Glutamatergic neuron (in vitro differentiated cells): ENCODE results near the gene CLEC2A. TPM values are rescaled to one million over a fixed set of nuclear protein-coding genes. Genes with fewer than 3 reads are reported as not detected.
"Not testable (repeated sequence)": the region's sequence is repeated elsewhere in the genome, so short reads cannot be mapped to it uniquely, and the experiment has no call there.

Experiments
- DNase-seq: peaks from one replicate; pipeline ENCODE4 v3.0.0; 2022
- H3K27ac Mint-ChIP-seq: one replicate; pipeline ENCODE4 v1.8.0; 2020; ENCODE audit warnings: mild to moderate bottlenecking, mixed read lengths, inconsistent platforms; ENCODE audit not compliant: unreplicated experiment
- H3K27me3 Mint-ChIP-seq: one replicate; pipeline ENCODE4 v1.8.0; 2020; ENCODE audit warnings: mild to moderate bottlenecking, moderate library complexity, mixed read lengths, inconsistent platforms; ENCODE audit not compliant: unreplicated experiment
- H3K36me3 Mint-ChIP-seq: one replicate; pipeline ENCODE4 v1.8.0; 2020; ENCODE audit warnings: mild to moderate bottlenecking, mixed read lengths, inconsistent platforms; ENCODE audit not compliant: unreplicated experiment
- H3K4me1 Mint-ChIP-seq: one replicate; pipeline ENCODE4 v1.8.0; 2020; ENCODE audit warnings: mild to moderate bottlenecking, low read depth, mixed read lengths, inconsistent platforms; ENCODE audit not compliant: unreplicated experiment
- H3K4me3 Mint-ChIP-seq: one replicate; pipeline ENCODE4 v1.8.0; 2020; ENCODE audit warnings: mild to moderate bottlenecking, mixed read lengths, inconsistent platforms; ENCODE audit not compliant: unreplicated experiment
- H3K9me3 Mint-ChIP-seq: one replicate; pipeline ENCODE4 v1.8.0; 2020; ENCODE audit warnings: mild to moderate bottlenecking, moderate library complexity, mixed read lengths, inconsistent platforms; ENCODE audit not compliant: unreplicated experiment
- long read RNA-seq: library from polyadenylated mRNA; unstranded; transcript quantifications from one replicate; pipeline ENCODE4 v2.0.0, GENCODE V29; 2020; ENCODE audit not compliant: unreplicated experiment
- total RNA-seq: library from RNA; stranded (reverse); fragmentation: NEBNext Ultra II Directional; extraction: Animal tissue kit (Norgen Biotek cat#: 25700); gene quantifications from one replicate; pipeline ENCODE4 v1.2.1, GENCODE V29; 2021; ENCODE audit not compliant: unreplicated experiment
- TF ChIP-seq, protein P1 (sequence below): fragments of 200-600 bp; sonication (generic); IDR thresholded peaks from one replicate; pipeline ENCODE4 v1.5.0; 2021; ENCODE audit not compliant: partially characterized antibody, unreplicated experiment

CLEC2A gene, protein sequence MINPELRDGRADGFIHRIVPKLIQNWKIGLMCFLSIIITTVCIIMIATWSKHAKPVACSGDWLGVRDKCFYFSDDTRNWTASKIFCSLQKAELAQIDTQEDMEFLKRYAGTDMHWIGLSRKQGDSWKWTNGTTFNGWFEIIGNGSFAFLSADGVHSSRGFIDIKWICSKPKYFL
- total RNA-seq = not detected
- long read RNA-seq = 0 reads

DNA sequence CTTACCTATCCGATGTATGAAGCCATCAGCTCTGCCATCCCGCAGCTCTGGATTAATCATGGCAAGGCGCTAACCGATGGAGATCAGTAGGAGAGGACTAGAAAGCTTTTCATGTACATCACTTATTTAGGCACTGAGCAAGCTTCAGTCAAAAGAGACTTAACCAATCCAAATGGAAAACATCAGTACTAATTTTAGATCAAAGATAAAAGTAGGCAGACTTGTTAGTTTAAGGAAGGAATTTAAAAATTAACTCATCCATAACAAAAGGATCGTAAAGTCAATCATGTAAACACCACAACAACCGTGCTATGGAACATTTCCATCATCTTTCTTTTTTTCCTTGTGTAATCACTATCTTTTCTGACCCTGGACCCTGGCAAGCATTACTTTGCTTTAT, at the start of gene CLEC2A:
Gene CLEC2A (minus strand): TSS at position 101 of the 400 bp plus-strand sequence. CDS start 41 bp downstream, at position 60.
- no peak within 1 kb of the TSS for H3K4me3 Mint-ChIP-seq
- TF ChIP-seq, protein P1, sequence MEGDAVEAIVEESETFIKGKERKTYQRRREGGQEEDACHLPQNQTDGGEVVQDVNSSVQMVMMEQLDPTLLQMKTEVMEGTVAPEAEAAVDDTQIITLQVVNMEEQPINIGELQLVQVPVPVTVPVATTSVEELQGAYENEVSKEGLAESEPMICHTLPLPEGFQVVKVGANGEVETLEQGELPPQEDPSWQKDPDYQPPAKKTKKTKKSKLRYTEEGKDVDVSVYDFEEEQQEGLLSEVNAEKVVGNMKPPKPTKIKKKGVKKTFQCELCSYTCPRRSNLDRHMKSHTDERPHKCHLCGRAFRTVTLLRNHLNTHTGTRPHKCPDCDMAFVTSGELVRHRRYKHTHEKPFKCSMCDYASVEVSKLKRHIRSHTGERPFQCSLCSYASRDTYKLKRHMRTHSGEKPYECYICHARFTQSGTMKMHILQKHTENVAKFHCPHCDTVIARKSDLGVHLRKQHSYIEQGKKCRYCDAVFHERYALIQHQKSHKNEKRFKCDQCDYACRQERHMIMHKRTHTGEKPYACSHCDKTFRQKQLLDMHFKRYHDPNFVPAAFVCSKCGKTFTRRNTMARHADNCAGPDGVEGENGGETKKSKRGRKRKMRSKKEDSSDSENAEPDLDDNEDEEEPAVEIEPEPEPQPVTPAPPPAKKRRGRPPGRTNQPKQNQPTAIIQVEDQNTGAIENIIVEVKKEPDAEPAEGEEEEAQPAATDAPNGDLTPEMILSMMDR = no peak
- no peaks in the 10 kb centered on the region for H3K36me3 Mint-ChIP-seq
- H3K27ac Mint-ChIP-seq = no peak within 1 kb of the TSS
- H3K4me1 Mint-ChIP-seq = no peaks in the 10 kb centered on the region
- no peaks in the 10 kb centered on the region for H3K9me3 Mint-ChIP-seq
- H3K27me3 Mint-ChIP-seq = no peaks in the 10 kb centered on the region
- no peak for DNase-seq

GRCh38 chr12:9980126-9980525, 48.0 kb upstream of the CLEC2A start:
- DNase-seq = no peak
- H3K27ac Mint-ChIP-seq = no peak overlapping the region
- no peak overlapping the region for H3K4me3 Mint-ChIP-seq
- TF ChIP-seq, protein P1 = no peak
- peaks cover 10% of the 10 kb centered on the region for H3K36me3 Mint-ChIP-seq
- H3K4me1 Mint-ChIP-seq = no peaks in the 10 kb centered on the region
- no peaks in the 10 kb centered on the region for H3K27me3 Mint-ChIP-seq
- peaks cover 5% of the 10 kb centered on the region for H3K9me3 Mint-ChIP-seq

DNA sequence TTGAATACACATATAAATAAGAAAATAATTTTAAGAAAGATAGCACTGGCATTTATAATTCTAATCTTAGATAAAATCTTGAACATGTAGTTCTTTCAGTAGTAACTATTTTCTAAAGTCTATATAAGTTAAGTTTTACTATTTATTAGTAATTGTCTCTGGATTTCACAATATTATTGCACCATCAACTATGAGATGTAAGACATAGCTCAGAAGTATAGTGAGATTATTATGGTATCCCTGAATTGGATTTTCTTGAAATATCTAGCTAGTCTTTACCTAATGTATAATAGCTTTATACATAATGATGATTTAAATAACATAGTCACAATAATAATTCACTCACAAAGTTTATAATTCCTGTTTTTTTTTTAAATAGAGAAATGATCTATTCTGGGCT, 45.7 kb upstream of the CLEC2A start:
- H3K4me1 Mint-ChIP-seq = no peaks in the 10 kb centered on the region
- H3K27ac Mint-ChIP-seq = no peak overlapping the region
- H3K9me3 Mint-ChIP-seq = peaks cover 6% of the 10 kb centered on the region
- TF ChIP-seq, protein P1 = no peak
- DNase-seq = no peak
- H3K36me3 Mint-ChIP-seq = peaks cover 12% of the 10 kb centered on the region
- no peak overlapping the region for H3K4me3 Mint-ChIP-seq
- H3K27me3 Mint-ChIP-seq = no peaks in the 10 kb centered on the region

DNA sequence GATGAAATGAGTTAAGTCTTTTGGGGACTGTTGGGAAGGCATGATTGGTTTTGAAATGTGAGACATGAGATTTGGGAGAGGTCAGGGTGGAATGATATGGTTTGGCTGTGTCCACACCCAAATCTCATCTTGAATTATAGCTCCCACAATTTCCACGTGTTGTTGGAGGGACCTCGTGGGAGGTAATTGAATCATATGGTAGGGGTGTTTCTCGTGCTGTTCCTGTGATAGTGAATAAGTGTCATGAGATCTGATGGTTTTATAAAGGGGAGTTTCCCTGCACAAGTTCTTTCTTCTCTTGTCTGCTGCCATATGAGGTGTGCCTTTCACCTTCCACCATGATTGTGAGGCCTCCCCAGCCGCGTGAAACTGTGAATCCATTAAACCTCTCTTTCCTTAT, 44.5 kb upstream of the CLEC2A start:
- not testable (repeated sequence) for DNase-seq, H3K27me3 Mint-ChIP-seq, H3K4me1 Mint-ChIP-seq, H3K4me3 Mint-ChIP-seq, H3K9me3 Mint-ChIP-seq, H3K27ac Mint-ChIP-seq
- peaks cover 12% of the 10 kb centered on the region for H3K36me3 Mint-ChIP-seq

DNA sequence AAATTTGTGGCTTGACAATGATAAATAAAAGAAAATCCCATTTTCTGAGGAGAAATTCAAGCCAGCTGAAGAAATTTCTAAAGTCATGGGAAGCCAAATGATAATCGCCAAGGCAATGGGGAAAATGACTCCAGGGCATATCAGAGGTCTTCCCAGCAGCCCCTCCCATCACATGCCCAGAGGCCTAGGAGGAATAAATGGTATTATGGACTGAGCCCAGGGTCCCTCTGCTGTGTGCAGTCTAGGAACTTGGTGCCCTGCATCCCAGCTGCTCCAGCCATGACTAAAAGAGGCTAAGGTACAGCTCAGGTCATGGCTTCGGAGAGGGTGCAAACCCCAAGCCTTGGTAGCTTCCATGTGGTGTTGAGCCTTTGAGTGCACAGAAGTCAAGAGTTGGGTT, 43.4 kb upstream of the CLEC2A start:
- no peak overlapping the region for H3K4me3 Mint-ChIP-seq
- H3K36me3 Mint-ChIP-seq = peaks cover 12% of the 10 kb centered on the region
- H3K4me1 Mint-ChIP-seq = no peaks in the 10 kb centered on the region
- H3K27ac Mint-ChIP-seq = no peak overlapping the region
- H3K27me3 Mint-ChIP-seq = no peaks in the 10 kb centered on the region
- TF ChIP-seq, protein P1 = no peak
- no peak for DNase-seq
- H3K9me3 Mint-ChIP-seq = peaks cover 6% of the 10 kb centered on the region

GRCh38 chr12:9974731-9975130, 42.6 kb upstream of the CLEC2A start:
- H3K9me3 Mint-ChIP-seq, H3K4me3 Mint-ChIP-seq, H3K4me1 Mint-ChIP-seq, DNase-seq, H3K27ac Mint-ChIP-seq, H3K27me3 Mint-ChIP-seq: not testable (repeated sequence)
- H3K36me3 Mint-ChIP-seq = peaks cover 12% of the 10 kb centered on the region
